GM12878 (cell line): Measurements from ENCODE around the gene NAV2. TPM values are rescaled to one million over a fixed set of nuclear protein-coding genes. Genes with fewer than 3 reads are reported as not detected.

Source experiments
- ATAC-seq: fragments of 200-7000 bp; cut with Tn5 transposase; 3 replicates; pipeline ENCODE4 v1.9.1; 2020; ENCODE audit warnings: mild to moderate bottlenecking, moderate library complexity
- BruUV-seq: library from RNA; stranded (reverse); fragments of 400-500 nt; replicated peaks from 2 replicates; lab custom pipeline; 2021; lab: Mats Ljungman, UMichigan
- CTCF ChIA-PET: fragments of 300-600 bp; sonication (Branson Sonifier 250); formaldehyde crosslinking; extraction: SDS; loops from one replicate; lab custom pipeline; 2021; ENCODE audit warnings: inconsistent platforms; lab: Yijun Ruan, JAX
- POLR2A ChIA-PET: fragments of 350-600 bp; formaldehyde crosslinking; extraction: SDS; loops from one replicate; lab custom pipeline; 2021; ENCODE audit warnings: inconsistent platforms; lab: Charles Lee
- RAD21 ChIA-PET: fragments of 300-600 bp; sonication (Branson Sonifier 250); formaldehyde crosslinking; loops from one replicate; lab custom pipeline; 2023; ENCODE audit warnings: antibody characterized with exemption; ENCODE audit not compliant: unreplicated experiment; lab: Charles Lee
- SMC1A ChIA-PET: fragments of 300-600 bp; sonication (Branson Sonifier 250); formaldehyde crosslinking; loops from one replicate; lab custom pipeline; 2023; ENCODE audit not compliant: unreplicated experiment, uncharacterized antibody; lab: Charles Lee
- DNase-seq: peaks from one replicate; pipeline ENCODE4 v3.0.0-alpha.2; 2011; ENCODE audit warnings: low read depth, low spot score
- FAIRE-seq: peaks from 3 replicates; lab custom pipeline; 2011; peaks lifted over from hg19 to GRCh38; lab: Jason Lieb, UNC
- H2AFZ ChIP-seq: 2 replicates; pipeline ENCODE4 v1.6.0; 2011; ENCODE audit warnings: low read depth, low read length, control low read depth; ENCODE audit not compliant: control insufficient read depth
- H3K27ac ChIP-seq: 2 replicates; pipeline ENCODE4 v1.5.1; 2011; ENCODE audit warnings: control low read depth; ENCODE audit not compliant: control insufficient read depth, insufficient read depth
- H3K27me3 ChIP-seq, 2 experiments: replicated peaks in 1 of 2; 2 replicates each; pipeline versions ENCODE4 v1.6.0 to v1.6.1; 2011; ENCODE audit warnings: low read length in 1 of 2; ENCODE audit not compliant: control insufficient read depth in 2 of 2, insufficient read depth in 2 of 2
- H3K36me3 ChIP-seq, 2 experiments: 2 replicates each; pipeline ENCODE4 v1.5.1; 2011; ENCODE audit warnings: low read length in 1 of 2; ENCODE audit not compliant: control insufficient read depth in 2 of 2, insufficient read depth in 2 of 2
- H3K4me1 ChIP-seq: 2 replicates; pipeline ENCODE4 v1.6.1; 2011; ENCODE audit warnings: mild to moderate bottlenecking, low read length, moderate library complexity, mixed read lengths; ENCODE audit not compliant: control insufficient read depth, insufficient read depth
- H3K4me2 ChIP-seq: 2 replicates; pipeline ENCODE4 v1.6.0; 2011; ENCODE audit warnings: control low read depth; ENCODE audit not compliant: control insufficient read depth, insufficient read depth
- H3K4me3 ChIP-seq: fragments of 200-600 bp; sonication (generic); 2 replicates; pipeline ENCODE4 v1.5.1; 2016
- H3K79me2 ChIP-seq: 2 replicates; pipeline ENCODE4 v1.6.0; 2011; ENCODE audit warnings: low read length; ENCODE audit not compliant: control insufficient read depth, insufficient read depth
- H3K9ac ChIP-seq: 2 replicates; pipeline ENCODE4 v1.8.0; 2011; ENCODE audit warnings: low read length, control low read depth, mixed read lengths; ENCODE audit not compliant: control insufficient read depth, insufficient read depth
- H3K9me3 ChIP-seq: replicated peaks from 3 replicates; pipeline ENCODE4 v1.5.1; 2011; ENCODE audit warnings: mild to moderate bottlenecking, low read length; ENCODE audit not compliant: control insufficient read depth, insufficient read depth
- H4K20me1 ChIP-seq: 2 replicates; pipeline ENCODE4 v1.6.0; 2011; ENCODE audit not compliant: control insufficient read depth, insufficient read depth
- ATF7 ChIP-seq: fragments of 450-650 bp; IDR thresholded peaks from 2 replicates; pipeline ENCODE4 v1.6.1; 2016; ENCODE audit warnings: low read depth, mild to moderate bottlenecking
- CBX3 ChIP-seq: fragments of 200-600 bp; sonication (generic); IDR thresholded peaks from 2 replicates; pipeline ENCODE4 v1.6.1; 2016; ENCODE audit warnings: low read depth, borderline replicate concordance
- MTA2 ChIP-seq: fragments of 450-650 bp; IDR thresholded peaks from 2 replicates; pipeline ENCODE4 v1.6.1; 2016; ENCODE audit warnings: low read depth, mild to moderate bottlenecking, moderate library complexity
- SPI1 ChIP-seq: IDR thresholded peaks from 2 replicates; pipeline ENCODE4 v1.6.1; 2011; ENCODE audit warnings: low read depth, mild to moderate bottlenecking, low read length, moderate library complexity, borderline replicate concordance; ENCODE audit not compliant: insufficient read depth
- WGBS: methylation state at CpG from one replicate; pipeline ENCODE4 v1.1.6; 2016; ENCODE audit warnings: low lambda C conversion rate; ENCODE audit not compliant: insufficient replicate concordance, insufficient coverage; ENCODE audit errors: missing lambda C conversion rate; 5-methylcytosine and 5-hydroxymethylcytosine counted together
- in situ Hi-C: fragments of 300-500 bp; cut with MboI; formaldehyde crosslinking; loops from 9 replicates; pipeline ENCODE4 v1.14.3; 2018; ENCODE audit warnings: mixed read lengths
- intact Hi-C: fragments of 100-400 bp; cut with micrococcal nuclease; formaldehyde crosslinking; loops from one replicate; pipeline ENCODE4 v1.14.2; 2022; ENCODE audit not compliant: unreplicated experiment
- polyA plus RNA-seq, 11 experiments: library from polyadenylated mRNA; depleted of rRNA in 4 of 11; unstranded in 6 of 11; stranded (reverse) in 5 of 11; fragments of >200 nt; fragmentation: Nextera tagmentation in 4 of 11; fragmentation: Illumina TruSeq in 1 of 11; extraction: Ambion mirVana in 4 of 11; extraction: Trizol in 1 of 11; gene quantifications; 1 replicate in 1 of 11; 2 replicates in 10 of 11; pipeline versions ENCODE4 v1.2.1 to v1.2.3, GENCODE V29; 2011 to 2016; ENCODE audit warnings: inconsistent platforms in 2 of 11, missing spikeins in 2 of 11, low read depth in 1 of 11
- total RNA-seq, 4 experiments: library from RNA; depleted of rRNA in 3 of 4; stranded (reverse); fragments of >200 nt in 3 of 4; fragmentation: Illumina TruSeq in 1 of 4; extraction: Trizol in 1 of 4; gene quantifications; 2 replicates each; pipeline versions ENCODE4 v1.2.1 to v1.2.3, GENCODE V29; 2013 to 2021
- TF ChIP-seq, protein P1 (sequence below): IDR thresholded peaks from 2 replicates; pipeline ENCODE4 v1.6.1; 2012; ENCODE audit warnings: improper control_type of control experiment, low read depth, low read length; ENCODE audit not compliant: insufficient replicate concordance
- TF ChIP-seq, protein P2 (sequence below): fragments of 450-650 bp; conservative IDR thresholded peaks from 2 replicates; pipeline ENCODE4 v1.6.1; 2017; ENCODE audit warnings: mild to moderate bottlenecking, moderate library complexity
- TF ChIP-seq, protein P3 (sequence below): fragments of 150-350 bp; IDR thresholded peaks from 2 replicates; pipeline ENCODE4 v1.6.1; 2014; ENCODE audit warnings: mild to moderate bottlenecking, low read depth, low read length
- TF ChIP-seq, protein P4 (sequence below): fragments of 450-650 bp; IDR thresholded peaks from 2 replicates; pipeline ENCODE4 v1.6.1; 2014; ENCODE audit warnings: mild to moderate bottlenecking

Gene NAV2
- total and polyA plus RNA-seq, 10 of the 15 experiments (the other 5 are each of a cell fraction or from before 2014, with no cell fraction given) = 0.35 to 6.1 (median 1.1) TPM

DNA sequence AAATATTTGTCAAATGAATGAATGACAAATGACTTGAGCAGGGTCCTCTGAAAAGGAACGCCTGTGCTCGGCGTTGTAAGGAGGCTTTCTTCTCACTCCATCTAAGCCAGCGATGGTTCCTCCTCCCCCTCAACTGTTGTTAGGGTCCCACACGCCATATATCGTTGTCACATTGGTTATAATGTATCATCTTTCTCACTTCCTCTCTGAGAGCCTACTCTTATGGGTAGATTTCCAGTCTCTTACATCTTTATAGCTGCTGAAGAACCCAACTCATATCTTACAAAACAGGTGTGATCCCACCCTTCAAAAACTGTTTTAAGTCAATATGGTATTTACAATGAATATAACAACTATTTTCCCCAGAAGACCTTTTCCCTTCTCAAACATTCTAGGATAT, 81.5 kb downstream of the NAV2 start:
- CTCF ChIA-PET = interaction anchor here (0.8 to 1.3 kb wide), 2 partner anchors 14 to 111 kb away, joined by 3 read pairs; no protein-coding TSS in a partner anchor
- TF ChIP-seq ATF7 (no peak), MTA2 (0 out of 2 replicates have a peak, but pooled peaks have one; percentile 30), CBX3 (no peak), SPI1 (peak; percentile 89)
- TF ChIP-seq, protein P1, sequence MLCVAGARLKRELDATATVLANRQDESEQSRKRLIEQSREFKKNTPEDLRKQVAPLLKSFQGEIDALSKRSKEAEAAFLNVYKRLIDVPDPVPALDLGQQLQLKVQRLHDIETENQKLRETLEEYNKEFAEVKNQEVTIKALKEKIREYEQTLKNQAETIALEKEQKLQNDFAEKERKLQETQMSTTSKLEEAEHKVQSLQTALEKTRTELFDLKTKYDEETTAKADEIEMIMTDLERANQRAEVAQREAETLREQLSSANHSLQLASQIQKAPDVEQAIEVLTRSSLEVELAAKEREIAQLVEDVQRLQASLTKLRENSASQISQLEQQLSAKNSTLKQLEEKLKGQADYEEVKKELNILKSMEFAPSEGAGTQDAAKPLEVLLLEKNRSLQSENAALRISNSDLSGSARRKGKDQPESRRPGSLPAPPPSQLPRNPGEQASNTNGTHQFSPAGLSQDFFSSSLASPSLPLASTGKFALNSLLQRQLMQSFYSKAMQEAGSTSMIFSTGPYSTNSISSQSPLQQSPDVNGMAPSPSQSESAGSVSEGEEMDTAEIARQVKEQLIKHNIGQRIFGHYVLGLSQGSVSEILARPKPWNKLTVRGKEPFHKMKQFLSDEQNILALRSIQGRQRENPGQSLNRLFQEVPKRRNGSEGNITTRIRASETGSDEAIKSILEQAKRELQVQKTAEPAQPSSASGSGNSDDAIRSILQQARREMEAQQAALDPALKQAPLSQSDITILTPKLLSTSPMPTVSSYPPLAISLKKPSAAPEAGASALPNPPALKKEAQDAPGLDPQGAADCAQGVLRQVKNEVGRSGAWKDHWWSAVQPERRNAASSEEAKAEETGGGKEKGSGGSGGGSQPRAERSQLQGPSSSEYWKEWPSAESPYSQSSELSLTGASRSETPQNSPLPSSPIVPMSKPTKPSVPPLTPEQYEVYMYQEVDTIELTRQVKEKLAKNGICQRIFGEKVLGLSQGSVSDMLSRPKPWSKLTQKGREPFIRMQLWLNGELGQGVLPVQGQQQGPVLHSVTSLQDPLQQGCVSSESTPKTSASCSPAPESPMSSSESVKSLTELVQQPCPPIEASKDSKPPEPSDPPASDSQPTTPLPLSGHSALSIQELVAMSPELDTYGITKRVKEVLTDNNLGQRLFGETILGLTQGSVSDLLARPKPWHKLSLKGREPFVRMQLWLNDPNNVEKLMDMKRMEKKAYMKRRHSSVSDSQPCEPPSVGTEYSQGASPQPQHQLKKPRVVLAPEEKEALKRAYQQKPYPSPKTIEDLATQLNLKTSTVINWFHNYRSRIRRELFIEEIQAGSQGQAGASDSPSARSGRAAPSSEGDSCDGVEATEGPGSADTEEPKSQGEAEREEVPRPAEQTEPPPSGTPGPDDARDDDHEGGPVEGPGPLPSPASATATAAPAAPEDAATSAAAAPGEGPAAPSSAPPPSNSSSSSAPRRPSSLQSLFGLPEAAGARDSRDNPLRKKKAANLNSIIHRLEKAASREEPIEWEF = no peak
- TF ChIP-seq, protein P2, sequence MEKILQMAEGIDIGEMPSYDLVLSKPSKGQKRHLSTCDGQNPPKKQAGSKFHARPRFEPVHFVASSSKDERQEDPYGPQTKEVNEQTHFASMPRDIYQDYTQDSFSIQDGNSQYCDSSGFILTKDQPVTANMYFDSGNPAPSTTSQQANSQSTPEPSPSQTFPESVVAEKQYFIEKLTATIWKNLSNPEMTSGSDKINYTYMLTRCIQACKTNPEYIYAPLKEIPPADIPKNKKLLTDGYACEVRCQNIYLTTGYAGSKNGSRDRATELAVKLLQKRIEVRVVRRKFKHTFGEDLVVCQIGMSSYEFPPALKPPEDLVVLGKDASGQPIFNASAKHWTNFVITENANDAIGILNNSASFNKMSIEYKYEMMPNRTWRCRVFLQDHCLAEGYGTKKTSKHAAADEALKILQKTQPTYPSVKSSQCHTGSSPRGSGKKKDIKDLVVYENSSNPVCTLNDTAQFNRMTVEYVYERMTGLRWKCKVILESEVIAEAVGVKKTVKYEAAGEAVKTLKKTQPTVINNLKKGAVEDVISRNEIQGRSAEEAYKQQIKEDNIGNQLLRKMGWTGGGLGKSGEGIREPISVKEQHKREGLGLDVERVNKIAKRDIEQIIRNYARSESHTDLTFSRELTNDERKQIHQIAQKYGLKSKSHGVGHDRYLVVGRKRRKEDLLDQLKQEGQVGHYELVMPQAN = no peak
- TF ChIP-seq, protein P3, sequence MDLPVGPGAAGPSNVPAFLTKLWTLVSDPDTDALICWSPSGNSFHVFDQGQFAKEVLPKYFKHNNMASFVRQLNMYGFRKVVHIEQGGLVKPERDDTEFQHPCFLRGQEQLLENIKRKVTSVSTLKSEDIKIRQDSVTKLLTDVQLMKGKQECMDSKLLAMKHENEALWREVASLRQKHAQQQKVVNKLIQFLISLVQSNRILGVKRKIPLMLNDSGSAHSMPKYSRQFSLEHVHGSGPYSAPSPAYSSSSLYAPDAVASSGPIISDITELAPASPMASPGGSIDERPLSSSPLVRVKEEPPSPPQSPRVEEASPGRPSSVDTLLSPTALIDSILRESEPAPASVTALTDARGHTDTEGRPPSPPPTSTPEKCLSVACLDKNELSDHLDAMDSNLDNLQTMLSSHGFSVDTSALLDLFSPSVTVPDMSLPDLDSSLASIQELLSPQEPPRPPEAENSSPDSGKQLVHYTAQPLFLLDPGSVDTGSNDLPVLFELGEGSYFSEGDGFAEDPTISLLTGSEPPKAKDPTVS = no peak
- TF ChIP-seq, protein P4, sequence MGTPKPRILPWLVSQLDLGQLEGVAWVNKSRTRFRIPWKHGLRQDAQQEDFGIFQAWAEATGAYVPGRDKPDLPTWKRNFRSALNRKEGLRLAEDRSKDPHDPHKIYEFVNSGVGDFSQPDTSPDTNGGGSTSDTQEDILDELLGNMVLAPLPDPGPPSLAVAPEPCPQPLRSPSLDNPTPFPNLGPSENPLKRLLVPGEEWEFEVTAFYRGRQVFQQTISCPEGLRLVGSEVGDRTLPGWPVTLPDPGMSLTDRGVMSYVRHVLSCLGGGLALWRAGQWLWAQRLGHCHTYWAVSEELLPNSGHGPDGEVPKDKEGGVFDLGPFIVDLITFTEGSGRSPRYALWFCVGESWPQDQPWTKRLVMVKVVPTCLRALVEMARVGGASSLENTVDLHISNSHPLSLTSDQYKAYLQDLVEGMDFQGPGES = no peak

More for the DNA sequence above, 81.5 kb downstream of the NAV2 start:
- BruUV-seq = no TSS peak
- Histone ChIP-seq H2AFZ (no peak overlapping the region), H3K79me2 (no peaks in the 10 kb centered on the region), H3K9me3 (no peaks in the 10 kb centered on the region), H3K4me2 (no peak overlapping the region), H3K36me3 (no peaks in the 10 kb centered on the region), H3K4me1 (no peaks in the 10 kb centered on the region), H4K20me1 (0 out of 2 replicates have a peak, but pooled peaks cover 3% of the 10 kb centered on the region), H3K27me3 (no peaks in the 10 kb centered on the region), H3K27ac (no peak overlapping the region), H3K9ac (no peak overlapping the region), H3K4me3 (no peak overlapping the region)
- DNase-seq (no peak), ATAC-seq (peak; percentile 17), FAIRE-seq (no peak)
- intact Hi-C loops (no loop called here), in situ Hi-C loops (no loop called here)
- POLR2A ChIA-PET = no interaction called here
- SMC1A ChIA-PET = interaction anchor here (0.9 to 1.0 kb wide), 2 partner anchors 11 to 20 kb away, joined by 4 read pairs; no protein-coding TSS in a partner anchor
- WGBS = 77% methylated on average over 6 of the region's 6 CpGs
- RAD21 ChIA-PET = interaction anchor here (1.3 to 1.5 kb wide), 2 partner anchors 15 to 19 kb away, joined by 3 read pairs; no protein-coding TSS in a partner anchor
